HG02938 (cell line): ENCODE data around the gene GRK1.
"Not testable (repeated sequence)": the region's sequence is repeated elsewhere in the genome, so short reads cannot be mapped to it uniquely, and the experiment has no call there.

Experiments used
- ATAC-seq: cut with Tn5 transposase; IDR thresholded peaks from one replicate; pipeline ENCODE4 v1.9.1; 2021; ENCODE audit warnings: mild to moderate bottlenecking, moderate library complexity; ENCODE audit not compliant: unreplicated experiment

The GRK1 gene

DNA sequence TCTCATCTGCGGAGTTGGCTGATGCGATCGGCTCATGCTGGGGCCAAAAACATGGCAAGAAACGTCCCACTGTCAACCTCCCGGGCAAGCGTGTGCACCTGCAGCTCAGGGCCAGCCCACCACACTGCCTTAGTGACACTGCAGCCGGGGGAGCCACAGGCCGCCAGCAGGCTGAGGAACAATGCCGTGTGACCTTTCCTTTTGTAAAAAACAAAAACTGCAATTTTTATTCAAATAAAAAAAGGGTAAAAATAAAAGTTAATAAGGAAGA lies 73.2 kb downstream of the GRK1 start:
- no peak for ATAC-seq

DNA sequence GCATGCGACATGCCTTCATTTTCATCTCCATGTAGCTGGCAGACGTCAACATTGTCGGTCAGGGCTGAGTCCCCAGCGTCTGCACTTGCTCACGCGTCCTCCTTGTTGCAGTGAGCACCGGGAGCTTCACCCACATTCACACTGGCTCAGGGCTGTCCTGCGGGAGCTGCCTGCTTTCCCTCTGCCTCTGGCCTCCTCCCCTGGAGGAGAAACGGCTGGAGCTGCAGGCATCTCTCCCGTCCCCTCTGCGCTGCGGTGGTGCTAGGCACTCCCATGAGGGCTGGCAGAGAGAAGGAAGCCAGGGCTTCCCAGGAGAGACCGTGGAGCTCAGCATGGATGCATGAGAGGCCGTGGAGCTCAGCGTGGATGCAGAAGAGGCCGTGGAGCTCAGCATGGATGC lies 73.6 kb downstream of the GRK1 start:
- ATAC-seq: no peak

DNA sequence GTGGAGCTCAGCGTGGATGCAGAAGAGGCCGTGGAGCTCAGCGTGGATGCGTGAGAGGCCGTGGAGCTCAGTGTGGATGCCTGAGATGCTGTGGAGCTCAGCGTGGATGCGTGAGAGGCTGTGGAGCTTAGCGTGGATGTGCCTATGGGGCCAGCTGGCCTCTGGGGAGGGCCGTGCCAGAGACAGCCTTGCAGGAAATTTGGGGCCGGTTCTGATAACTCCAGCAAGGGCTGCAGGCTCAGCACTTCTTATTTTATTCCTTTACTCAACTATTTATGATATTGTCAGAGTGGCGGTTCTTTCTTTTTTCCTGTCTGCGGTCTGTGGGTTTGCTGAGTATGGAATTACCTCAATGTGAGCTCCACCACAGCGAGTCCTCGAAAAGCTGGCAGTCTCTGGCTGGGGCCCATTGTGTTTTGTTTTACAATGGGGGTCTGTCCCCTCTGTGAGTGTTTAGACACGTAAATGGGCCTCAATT lies 74.2 kb downstream of the GRK1 start:
- no peak for ATAC-seq

DNA sequence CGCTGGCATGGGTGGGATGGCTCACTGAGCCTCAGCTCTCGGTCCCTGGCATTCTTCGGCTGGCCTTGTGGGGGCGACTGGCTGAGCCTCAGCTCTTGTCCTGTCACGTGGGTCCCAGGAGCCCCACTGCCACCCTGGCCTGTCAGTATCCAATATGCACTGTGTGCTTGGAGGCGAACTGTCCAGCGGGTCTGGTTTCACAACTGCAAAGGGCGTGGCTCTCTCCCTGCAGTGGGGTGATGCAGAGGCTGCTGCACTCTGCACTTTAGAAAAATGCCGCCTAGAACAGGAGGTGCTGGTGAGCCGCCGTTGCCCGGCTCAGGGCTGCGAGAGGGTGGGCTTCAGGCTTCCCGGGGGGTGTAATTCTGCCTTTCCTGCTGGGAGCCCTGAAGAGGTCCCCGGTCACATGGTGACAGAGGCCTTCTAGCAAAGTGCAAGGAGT lies 75.0 kb downstream of the GRK1 start:
- ATAC-seq: no peak

DNA sequence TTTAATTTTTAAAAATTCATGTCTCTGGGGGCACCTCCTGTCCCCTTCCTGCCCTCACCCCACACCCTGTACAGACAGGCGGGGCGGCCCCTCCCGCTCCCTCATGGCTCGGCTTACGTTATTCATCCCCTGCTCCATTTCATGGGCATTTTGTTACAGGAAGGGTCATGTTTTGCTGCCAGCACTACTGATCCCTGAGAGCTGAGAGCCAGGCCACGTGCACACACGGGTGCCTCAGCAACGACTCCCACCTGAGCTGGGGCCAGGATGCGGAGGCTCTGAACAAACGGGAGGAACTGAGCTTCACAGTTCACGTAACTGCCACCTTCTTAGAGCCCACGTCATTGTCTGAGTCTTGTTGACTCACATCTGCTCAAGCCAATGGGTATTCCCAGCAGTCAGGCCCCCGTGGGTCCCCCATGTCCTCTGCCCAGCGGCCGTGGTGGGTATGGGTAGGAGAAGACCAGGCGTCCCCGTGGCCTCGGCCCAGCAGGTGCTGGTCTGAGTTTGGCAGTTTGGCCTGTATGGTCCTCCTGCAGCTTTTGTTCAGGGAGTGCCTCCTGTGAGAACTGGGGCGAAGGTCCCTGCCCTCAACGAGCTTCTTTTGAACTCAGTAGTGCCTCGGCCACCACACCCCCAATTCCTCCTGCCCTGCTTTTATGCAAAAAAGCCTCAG lies 75.6 kb downstream of the GRK1 start:
- no peak for ATAC-seq

DNA sequence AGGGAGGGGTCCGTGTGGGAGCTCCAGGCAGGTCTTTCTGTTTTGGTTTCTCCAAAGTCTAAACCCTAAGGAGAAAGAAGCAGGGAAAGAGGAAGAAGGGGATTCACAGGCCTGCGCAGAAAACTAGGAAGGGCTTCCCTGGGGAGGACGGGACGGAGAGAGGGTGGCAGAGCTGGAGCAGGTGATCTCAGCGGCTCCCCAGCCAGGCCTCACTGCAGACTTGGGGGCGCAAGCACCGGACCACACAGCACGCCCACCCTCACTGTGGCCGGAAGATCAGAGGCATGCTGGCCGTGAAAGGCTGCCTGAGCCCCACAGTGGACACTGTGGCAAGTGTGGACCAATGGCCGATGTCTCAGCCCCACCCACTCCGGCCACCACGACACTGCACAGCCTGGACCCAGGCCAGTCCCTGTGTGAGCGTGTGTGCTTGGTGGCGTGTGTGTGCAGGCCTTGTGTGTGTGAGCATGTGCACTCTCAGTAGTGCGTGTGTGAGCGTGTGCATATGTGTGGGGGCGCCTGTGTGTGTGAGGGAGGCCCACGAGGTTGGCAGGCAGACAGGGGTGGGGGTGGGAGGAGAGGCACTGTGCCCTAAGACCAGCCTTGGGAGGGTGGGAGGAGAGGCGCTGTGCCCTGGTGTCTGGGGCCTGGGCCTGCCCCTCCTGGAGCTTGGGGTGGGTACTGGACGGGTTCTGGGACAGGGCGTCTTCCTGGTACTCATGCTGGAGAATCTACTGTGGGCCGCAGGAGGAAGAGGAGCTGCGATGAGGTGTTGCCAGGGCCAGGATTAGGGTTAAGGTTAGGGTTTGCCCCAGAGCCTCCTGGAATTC lies 76.6 kb downstream of the GRK1 start:
- ATAC-seq: no peak

DNA sequence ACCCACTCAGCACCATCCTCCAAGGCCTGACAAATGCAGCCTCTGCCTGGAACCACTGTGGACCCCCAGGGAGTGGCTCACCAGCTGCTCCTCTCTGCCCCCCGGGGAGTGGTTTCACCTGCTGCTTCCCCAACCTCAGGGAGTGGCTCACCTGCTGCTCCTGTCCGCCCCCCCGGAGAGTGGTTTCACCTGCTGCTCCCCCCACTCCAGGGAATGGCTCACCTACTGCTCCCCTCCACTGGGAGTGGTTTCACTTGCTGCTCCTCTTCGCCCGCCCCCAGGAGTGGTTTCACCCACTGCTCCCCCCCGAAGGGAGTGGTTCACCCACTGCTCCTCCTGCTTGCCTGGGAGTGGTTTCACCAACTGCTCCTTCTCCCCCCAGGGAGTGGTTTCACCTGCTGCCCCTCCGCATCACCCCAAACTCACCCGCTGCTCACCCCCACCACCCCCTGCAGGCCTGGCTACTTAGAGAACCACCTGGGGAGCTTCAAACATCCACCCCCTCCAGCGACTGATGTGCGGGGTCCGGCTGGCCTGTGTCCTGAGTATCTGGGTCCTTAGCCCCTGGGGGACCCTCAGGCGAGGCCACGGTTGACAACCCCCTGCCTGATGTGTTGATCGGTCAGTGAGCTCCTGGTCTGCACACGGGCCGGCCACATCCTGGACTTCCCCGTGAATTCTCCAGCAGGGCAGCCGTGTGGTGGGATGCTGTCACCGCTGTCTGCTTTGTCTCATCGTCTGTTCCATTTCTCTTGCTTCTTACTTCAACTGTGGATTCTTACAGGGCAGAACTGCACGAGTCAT lies 77.4 kb downstream of the GRK1 start:
- no peak for ATAC-seq

DNA sequence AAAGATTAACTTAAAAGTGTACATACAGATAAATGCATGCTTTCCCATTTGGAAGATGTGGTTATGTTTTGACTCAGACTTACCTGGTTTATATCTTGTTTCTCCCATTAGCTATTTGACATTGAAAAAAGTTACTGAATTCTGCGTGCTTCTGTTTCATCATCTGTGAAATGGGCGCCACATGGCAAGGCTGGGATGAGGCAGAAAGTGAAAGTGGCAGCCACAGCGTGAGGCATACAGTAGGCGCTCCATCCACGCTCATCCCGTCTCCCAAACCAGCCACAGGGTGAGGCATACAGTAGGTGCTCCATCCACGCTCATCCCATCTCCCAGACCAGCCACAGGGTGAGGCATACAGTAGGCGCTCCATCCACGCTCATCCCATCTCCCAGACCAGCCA lies 78.0 kb downstream of the GRK1 start:
- no peak for ATAC-seq

DNA sequence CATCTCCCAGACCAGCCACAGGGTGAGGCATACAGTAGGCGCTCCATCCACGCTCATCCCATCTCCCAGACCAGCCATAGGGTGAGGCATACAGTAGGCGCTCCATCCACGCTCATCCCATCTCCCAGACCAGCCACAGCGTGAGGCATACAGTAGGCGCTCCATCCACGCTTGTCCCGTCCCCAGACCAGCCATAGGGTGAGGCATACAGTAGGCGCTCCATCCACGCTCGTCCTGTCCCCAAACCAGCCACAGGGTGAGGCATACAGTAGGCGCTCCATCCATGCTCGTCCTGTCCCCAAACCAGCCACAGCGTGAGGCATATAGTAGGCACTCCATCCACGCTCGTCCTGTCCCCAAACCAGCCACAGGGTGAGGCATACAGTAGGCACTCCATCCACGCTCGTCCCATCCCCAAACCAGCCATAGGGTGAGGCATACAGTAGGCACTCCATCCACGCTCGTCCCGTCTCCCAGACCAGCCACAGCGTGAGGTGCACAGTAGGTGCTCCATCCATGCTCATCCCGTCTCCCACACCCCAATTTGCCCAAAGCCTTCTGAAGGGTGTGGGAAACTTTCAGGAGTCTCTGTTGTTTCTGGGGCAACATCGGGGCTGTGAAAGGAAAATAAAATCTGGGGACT lies 78.6 kb downstream of the GRK1 start:
- ATAC-seq: not testable (repeated sequence)

DNA sequence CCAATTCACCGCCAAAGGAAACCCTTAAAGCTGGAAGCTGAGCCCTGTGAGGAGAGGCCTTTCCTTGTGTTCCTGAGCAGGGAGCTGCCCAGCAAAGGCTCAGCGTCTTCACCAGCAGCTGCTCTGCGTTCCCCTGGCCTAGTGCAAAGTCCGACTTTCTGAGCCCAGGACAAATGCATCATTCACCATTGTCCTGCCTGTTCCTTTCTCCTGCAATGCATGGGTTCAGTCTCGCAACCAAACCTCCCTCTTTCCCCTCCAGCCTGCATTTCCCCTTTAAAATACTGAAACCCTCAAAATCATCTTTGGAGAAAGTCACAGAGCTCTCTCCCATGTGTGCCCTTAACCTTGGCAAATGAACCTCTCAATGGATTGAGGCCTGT lies 79.1 kb downstream of the GRK1 start:
- ATAC-seq: no peak

DNA sequence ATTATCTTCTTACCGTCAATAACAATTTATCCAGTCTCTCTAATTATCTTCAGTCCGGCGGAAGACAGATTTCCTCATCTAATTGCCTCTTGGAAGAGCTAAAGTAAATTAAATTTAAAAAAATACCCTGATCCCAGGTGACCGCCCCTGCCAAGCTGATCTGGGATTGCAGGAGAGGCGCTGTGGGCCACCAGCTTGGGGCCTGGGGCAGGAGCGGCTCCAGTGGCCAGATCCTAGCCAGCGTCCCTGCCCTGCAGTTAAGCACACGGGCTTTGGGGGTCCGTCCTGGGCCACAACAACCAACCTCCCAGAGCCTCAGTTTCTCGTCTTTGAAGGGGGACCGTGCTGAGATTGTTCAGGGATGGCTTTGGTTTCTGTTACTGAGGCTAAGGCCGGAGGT lies 79.7 kb downstream of the GRK1 start:
- ATAC-seq: no peak

DNA sequence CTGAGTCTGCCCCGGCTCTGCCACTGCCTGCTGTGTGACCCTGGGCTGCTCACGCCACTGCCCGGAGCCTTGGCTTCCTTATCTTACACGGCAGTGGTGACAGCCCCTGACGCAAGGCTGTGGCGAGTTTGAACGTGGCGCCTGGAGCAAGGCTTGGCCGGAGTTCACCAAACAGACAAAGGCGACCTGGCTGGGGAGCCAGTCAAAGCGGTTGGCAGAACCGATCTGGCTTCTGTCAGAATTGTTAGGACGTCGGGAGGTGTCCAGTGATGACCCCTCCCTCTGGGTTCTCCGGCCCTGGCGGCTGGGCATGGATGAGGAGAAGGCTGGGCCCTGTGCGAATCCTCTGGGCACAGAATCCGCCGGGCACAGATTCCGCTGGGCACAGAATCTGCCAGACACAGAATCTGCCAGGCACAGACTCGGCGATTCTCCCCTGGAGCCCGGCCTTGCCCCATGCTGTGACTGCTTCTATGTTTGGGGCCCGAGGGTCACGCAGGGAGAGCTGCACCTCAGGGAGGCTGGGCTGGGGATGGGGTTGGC lies 80.3 kb downstream of the GRK1 start:
- ATAC-seq: no peak

DNA sequence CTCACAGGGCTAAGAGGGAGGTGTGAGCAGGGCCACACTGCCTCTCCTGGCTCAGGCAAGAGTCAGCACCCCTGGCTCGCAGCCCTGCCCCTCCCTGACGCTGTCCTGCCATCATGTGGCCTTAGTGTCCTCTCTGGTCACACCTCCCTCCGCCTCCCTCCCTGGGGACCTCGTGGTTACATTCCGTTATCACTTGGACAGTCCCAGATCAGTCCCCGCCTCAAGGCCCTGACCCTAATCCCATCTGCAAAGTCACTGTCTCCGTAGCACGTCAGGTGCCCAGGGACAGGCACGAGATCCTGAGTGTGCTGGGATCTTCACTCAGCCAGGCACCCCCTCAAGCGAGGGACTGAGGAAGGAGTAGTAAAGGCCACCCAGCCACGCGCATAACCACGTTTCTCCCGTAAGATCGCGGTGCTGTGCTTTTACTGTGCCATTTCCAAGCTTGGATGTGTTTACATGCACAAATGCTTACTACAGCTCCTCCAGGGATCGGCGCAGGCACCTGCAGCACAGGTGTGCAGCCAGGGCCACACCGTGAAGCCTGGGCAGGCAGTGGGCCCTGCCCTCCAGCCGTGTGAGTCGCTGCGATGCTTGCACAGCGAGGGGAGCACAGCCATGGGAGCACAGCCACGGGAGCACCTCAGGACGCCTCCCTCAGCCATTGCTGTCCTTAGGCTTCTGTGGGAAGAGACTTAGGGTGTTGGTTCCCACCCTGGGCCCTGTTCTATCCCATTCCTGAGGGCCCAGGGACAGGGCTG lies 81.3 kb downstream of the GRK1 start:
- no peak for ATAC-seq

DNA sequence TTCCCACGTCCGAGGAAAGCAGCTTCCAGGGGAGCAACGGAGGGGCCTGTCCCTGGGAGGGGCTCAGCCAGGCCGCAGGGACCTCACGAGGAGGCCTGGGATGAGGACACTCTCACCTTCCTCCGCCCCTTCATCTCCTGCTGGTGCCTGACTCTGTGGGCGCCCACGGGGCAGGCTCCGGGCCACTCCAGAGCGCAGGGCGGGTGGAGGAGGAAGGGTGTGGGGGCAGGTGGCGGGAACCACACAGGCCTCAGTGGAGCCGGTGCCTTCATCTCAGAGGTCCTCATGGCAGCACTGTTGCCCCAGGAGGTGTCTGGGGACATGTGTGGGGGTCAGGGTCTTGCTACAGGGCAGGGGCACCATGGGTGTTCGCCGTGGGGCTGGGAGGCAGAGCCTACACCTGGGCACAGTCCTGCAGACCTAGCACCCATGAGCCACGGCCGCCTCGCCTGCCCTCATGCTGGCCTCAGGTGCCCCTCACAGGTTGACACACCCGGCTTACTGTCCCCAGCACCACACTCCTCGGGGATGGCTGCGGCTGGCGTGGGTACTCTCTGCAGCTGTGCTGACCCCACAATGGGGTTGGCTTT lies 81.9 kb downstream of the GRK1 start:
- no peak for ATAC-seq

DNA sequence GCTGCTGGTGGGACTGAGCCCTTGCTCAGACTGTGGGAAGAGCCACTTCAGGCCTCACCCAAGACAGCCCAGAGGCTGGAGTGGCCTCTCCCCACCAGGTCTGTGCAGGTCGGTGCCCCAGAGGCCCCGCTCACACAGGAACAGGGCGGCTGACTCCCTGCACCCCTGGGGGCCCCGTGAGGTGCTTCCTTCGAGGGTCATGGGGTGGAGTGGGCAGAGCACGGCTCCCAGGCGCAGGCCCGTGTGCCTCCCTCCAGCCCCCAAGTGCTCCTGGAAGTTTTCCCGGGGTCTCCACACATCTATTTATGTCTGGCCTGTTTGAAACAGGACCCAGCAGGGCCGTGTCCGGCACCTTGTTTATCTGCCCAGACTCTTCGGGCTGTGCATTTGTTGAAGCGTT lies 82.5 kb downstream of the GRK1 start:
- no peak for ATAC-seq

DNA sequence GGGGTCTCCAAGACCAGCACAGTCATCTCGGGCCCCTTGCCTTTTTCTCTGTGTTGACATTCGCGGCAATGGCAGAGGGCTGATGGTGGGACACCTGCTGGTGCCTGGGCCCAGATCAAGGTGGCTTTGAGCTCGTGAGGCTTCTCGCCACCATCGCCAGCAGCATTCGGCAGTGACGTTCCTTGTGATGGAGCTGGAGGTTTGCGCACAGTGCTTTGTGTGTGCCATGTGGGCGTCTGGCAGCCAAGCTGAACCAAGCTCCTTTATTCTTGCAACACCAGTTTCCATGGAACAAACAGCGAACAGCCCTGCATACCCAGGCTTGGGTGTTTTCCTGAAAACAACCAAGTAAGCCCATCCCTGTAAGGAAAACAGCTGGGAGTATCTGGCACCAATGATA lies 82.9 kb downstream of the GRK1 start:
- ATAC-seq: no peak

DNA sequence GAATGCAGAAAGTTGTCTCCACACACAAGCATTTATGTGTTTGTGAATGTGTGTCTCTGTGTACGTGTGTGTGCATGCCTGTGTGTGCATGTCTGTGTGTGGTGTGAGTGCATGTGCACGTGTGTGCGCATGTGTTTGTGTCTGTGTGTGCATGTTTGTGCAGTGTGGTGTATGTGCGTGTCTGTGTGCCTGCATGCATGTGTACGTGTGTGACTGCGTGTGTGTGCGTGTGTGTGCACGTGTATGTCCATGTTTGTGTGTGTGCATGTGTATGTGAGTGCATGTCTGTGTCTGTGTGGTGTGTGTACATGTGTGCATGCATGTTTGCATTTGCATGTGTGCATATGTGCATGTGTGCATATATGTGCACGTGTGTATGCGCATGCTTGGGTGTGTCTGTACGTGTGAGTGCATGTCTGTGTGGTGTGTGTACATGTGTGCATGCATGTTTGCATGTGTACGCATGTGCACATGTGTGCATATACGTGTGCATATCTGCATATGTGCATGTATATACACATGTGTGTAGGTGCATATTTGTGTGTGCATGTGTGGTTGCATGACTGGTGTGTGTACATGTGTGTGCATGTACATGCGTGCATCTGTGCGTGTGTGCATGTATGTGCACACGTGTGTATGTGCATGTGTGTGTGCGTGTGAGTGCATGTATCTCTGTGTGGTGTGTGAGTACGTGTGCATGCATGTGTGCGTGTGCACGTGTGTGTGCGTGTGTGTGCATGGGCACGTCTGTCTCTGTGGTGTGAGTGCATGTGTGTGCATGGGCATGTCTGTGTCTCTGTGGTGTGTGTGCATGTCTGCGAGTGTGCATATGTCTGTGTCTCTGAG lies 83.8 kb downstream of the GRK1 start:
- ATAC-seq: no peak

DNA sequence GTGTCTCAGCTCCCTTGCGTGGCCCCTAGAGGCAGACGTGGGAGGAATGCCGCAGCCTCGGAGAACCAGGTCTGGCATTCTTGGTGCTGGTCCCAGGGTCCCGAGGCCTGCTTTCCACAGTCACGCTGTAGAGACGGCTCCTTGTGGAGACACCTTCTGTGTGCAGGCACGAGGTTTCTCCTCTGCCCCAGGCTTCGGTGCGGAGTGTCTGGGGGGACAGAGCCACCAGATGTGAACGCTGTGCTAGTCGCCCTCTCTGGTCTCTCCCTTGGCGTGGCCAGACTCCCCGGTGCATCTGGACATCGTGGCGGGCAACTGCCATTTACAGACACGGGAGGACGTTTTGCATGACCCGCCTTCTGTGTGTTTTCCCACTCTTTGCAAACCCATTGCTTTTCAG lies 84.5 kb downstream of the GRK1 start:
- ATAC-seq: no peak
